Keratinocyte (primary cell): ENCODE measurements around the gene TEX44.

Source experiments
- CTCF ChIP-seq, 3 experiments: IDR thresholded peaks in 1 of 3; conservative IDR thresholded peaks in 1 of 3; optimal IDR thresholded peaks in 1 of 3; 2 replicates in 2 of 3; 3 replicates in 1 of 3; pipeline versions ENCODE3 to v1.5.1; 2011; ENCODE audit warnings: low read length in 3 of 3, mild to moderate bottlenecking in 3 of 3, moderate library complexity in 2 of 3, control low read depth in 1 of 3, inconsistent platforms in 1 of 3; ENCODE audit not compliant: insufficient read depth in 2 of 3; ENCODE audit errors: extremely low read depth in 1 of 3
- EZH2 ChIP-seq: IDR thresholded peaks from one replicate; pipeline ENCODE4 v1.6.1; 2012; ENCODE audit warnings: inconsistent platforms, mild to moderate bottlenecking, low read length, moderate library complexity

- TF ChIP-seq CTCF (optimal IDR thresholded peaks at IDR 0.05 in 1 of 3, IDR thresholded peaks at IDR 0.05 in 1 of 3, conservative IDR thresholded peaks at IDR 0.05 in 1 of 3; ENCODE audit: extremely low read depth in 1 of 3, insufficient read depth in 2 of 3, low read length in 3 of 3) (no peak), EZH2 (no peak)
Observed at GRCh38 chr2:231581328-231581727, 11.3 kb upstream of the TEX44 start.
